Mucosa of descending colon (tissue), 3 donors: ENCODE data around the gene CD300LD. TPM values are rescaled to one million over a fixed set of nuclear protein-coding genes. Genes with fewer than 3 reads are reported as not detected.
"Not testable (repeated sequence)": the region's sequence is repeated elsewhere in the genome, so short reads cannot be mapped to it uniquely, and the experiment has no call there.

ENCODE experiments used
- ATAC-seq: fragments of 200-7000 bp; cut with Tn5 transposase; one replicate; pipeline ENCODE4 v1.9.1; 2020; ENCODE audit warnings: mild to moderate bottlenecking, moderate library complexity
- DNase-seq, 3 donors: peaks; one replicate each; pipeline ENCODE4 v3.0.0-alpha.2; 2020
- H3K36me3 ChIP-seq: fragments of 200-600 bp; one replicate; pipeline ENCODE4 v1.8.0; 2021; ENCODE audit warnings: low read depth, mild to moderate bottlenecking
- H3K4me1 ChIP-seq: fragments of 200-600 bp; one replicate; pipeline ENCODE4 v1.8.0; 2021; ENCODE audit warnings: low read depth, mild to moderate bottlenecking
- H3K4me3 ChIP-seq: fragments of 200-600 bp; one replicate; pipeline ENCODE4 v1.8.0; 2021; ENCODE audit warnings: mild to moderate bottlenecking
- H3K9me3 ChIP-seq: fragments of 200-600 bp; one replicate; pipeline ENCODE4 v1.8.0; 2021; ENCODE audit warnings: mild to moderate bottlenecking
- intact Hi-C, 2 donors: fragments of 100-400 bp; cut with DNase I in 1 of 2; cut with micrococcal nuclease in 1 of 2; formaldehyde crosslinking; loops; one replicate each; pipeline versions ENCODE4 v1.11.0 to v1.11.1; 2022; cut with DNase I, micrococcal nuclease
- long read RNA-seq, 2 donors: library from polyadenylated mRNA; unstranded; transcript quantifications; one replicate each; pipeline ENCODE4 v2.0.0, GENCODE V29; 2019 to 2021
- total RNA-seq, 3 donors: library from RNA; stranded (reverse); fragmentation: NEBNext Ultra II Directional in 2 of 3; extraction: Animal tissue kit (Norgen Biotek cat#: 25700) in 2 of 3; gene quantifications; one replicate each; pipeline versions ENCODE4 v1.2.1 to v1.2.4, GENCODE V29; 2021 to 2023
- TF ChIP-seq, protein P1 (sequence below): fragments of 200-600 bp; IDR thresholded peaks from one replicate; pipeline ENCODE4 v1.8.0; 2022; ENCODE audit warnings: antibody characterized with exemption, mild to moderate bottlenecking
- donor health status: DM: no; HTN: no; CAD: no; lungs with moderate emphysema.
- donor health status: DM: no; HTN: no; CAD: no.
- donor health status: DM: no; HTN: yes; CAD: no.

CD300LD gene
- total RNA-seq = not detected
- long read RNA-seq, donor 1 = 0 reads
- long read RNA-seq, donor 2 = 0 reads

DNA sequence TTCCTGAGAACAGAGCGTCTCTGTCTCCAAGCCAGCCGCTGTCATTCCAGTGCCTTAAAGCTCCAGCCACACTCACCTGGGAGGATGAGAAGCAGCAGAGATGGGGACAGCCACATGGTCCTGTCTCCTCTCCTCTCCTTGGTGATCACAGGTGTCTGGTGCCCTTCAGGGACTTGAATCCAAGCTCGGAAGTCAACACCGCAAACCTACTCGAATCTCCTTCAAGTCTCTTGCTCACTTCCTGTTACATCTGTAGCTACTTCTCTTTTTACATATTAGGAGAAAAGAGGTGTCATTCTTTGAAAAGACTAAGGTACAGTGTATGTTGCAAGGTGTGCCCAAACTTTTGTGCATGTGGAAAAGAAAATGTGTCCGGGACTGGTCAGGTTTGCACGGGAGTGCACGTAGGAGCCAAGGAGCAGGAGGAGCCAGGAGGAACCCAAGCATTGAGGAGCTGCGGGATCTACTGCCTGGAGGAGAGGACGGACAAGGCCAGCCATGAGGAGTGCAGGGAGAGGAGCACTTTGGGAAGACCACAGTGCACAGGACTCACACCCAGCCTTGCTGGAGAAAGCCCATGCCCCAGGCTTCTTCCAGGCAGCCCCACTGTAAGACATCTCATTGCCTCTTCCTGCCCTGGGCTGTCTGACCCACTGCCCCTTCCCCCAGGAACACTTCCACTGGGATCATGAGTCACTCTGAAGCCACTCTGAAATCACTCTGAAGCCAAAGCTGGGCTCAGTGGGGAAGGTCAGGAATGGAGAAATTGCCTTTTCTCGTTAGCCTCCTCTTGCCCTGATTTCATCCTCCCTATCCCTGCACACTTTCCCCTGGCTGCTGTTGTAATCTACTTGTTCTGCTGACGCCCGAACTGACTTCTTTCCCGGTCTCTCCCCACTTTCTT, at the start of gene CD300LD:
Gene CD300LD (minus strand): TSS at position 197 of the 904 bp plus-strand sequence. CDS start 81 bp downstream, at position 116.
- no peaks in the 10 kb centered on the region for H3K36me3 ChIP-seq
- no peak within 1 kb of the TSS for H3K4me3 ChIP-seq
- ATAC-seq (no peak), DNase-seq (no peak)
- no peaks in the 10 kb centered on the region for H3K9me3 ChIP-seq
- H3K4me1 ChIP-seq = no peaks in the 10 kb centered on the region
- TF ChIP-seq, protein P1, sequence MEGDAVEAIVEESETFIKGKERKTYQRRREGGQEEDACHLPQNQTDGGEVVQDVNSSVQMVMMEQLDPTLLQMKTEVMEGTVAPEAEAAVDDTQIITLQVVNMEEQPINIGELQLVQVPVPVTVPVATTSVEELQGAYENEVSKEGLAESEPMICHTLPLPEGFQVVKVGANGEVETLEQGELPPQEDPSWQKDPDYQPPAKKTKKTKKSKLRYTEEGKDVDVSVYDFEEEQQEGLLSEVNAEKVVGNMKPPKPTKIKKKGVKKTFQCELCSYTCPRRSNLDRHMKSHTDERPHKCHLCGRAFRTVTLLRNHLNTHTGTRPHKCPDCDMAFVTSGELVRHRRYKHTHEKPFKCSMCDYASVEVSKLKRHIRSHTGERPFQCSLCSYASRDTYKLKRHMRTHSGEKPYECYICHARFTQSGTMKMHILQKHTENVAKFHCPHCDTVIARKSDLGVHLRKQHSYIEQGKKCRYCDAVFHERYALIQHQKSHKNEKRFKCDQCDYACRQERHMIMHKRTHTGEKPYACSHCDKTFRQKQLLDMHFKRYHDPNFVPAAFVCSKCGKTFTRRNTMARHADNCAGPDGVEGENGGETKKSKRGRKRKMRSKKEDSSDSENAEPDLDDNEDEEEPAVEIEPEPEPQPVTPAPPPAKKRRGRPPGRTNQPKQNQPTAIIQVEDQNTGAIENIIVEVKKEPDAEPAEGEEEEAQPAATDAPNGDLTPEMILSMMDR = no peak
- intact Hi-C loops = no loop called here

DNA sequence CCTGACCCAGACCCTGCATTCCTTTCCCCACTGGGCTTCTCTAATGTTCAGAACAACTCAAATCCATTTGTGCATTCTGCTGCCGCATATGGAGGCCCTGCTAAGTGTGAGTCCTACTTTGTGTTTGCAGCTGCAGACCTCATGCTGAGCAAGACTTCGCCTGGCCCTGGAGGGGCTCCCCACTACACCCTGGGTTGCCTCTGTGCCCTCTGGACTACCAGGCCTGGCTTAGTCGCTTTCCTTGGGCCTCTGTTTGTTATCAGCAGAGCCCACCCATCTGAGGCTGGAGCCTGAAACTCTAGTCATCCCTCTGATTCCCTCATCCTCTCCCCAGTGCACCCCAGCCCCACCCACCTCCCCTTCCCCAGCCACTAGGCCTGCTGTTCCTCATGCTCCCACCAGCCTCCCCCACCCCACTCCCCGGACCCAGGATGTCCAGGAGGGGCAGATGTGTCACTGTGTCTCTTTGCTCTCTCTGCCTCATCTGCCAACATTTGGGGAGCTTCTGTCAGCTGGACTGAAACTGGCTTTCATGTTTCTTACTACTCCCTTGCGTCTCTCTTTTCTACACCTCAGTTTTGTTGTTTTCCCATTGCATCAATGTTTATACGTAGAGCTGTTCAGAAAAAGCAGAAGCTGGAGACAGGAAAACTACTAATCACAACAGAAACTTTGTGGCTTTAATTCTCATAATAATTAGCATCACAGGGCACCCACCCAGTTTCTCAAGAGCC, 49.3 kb upstream of the CD300LD start:
- TF ChIP-seq, protein P1 = no peak
- peak; percentile 7 for ATAC-seq
- intact Hi-C loops = no loop called here
- Histone ChIP-seq H3K36me3 (no peaks in the 10 kb centered on the region), H3K4me3 (no peak overlapping the region), H3K9me3 (no peaks in the 10 kb centered on the region), H3K4me1 (no peaks in the 10 kb centered on the region)
- DNase-seq = no peak

DNA sequence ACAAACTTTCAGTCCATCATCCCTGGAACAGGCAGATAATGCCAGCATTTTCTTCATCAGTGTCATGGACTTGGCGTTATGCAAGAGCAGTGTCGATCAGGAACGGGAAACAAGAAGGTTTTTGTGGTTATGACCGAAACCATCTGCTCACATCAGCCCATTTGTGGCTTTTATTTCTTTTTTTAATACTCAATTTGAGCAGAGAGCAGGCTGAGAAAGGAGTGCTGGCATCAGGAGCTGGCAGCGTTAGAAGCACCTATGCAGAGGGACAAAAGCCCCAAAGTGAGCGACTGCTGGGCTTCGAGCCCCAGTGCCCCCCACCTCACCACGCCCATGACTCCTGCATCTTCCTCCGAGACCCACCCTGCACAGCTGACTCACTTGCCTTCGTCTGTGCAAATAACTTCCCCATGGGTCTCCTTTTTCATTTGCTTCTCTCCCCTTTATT, 47.6 kb upstream of the CD300LD start:
- no peaks in the 10 kb centered on the region for H3K36me3 ChIP-seq
- ATAC-seq (peak; percentile 29), DNase-seq (no peak)
- TF ChIP-seq, protein P1 = no peak
- no peaks in the 10 kb centered on the region for H3K9me3 ChIP-seq
- intact Hi-C loops = no loop called here
- H3K4me1 ChIP-seq = no peaks in the 10 kb centered on the region
- no peak overlapping the region for H3K4me3 ChIP-seq

DNA sequence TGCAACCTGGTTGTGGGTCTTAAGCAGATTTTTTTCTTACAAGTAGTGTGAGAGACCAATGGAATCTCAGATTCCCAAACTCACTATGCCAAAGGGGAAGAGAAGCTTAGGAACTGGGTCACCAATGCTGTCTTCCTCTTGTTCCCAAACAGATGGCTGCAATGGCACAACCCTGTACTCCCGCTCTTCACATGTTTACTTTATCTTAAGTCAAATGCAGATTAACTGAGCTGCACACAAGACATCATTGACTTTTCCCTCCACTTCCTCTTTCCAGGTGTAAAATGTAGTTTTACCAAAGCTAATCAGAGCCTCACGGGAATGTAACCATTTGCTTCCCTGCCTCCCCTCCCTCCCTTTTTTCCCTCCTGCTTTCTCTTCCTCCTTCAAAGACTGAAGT, 45.8 kb upstream of the CD300LD start:
- DNase-seq = no peak
- no peaks in the 10 kb centered on the region for H3K9me3 ChIP-seq
- ATAC-seq = no peak
- H3K36me3 ChIP-seq = no peaks in the 10 kb centered on the region
- TF ChIP-seq, protein P1 = no peak
- H3K4me1 ChIP-seq = no peaks in the 10 kb centered on the region
- intact Hi-C loops = no loop called here
- H3K4me3 ChIP-seq = no peak overlapping the region

DNA sequence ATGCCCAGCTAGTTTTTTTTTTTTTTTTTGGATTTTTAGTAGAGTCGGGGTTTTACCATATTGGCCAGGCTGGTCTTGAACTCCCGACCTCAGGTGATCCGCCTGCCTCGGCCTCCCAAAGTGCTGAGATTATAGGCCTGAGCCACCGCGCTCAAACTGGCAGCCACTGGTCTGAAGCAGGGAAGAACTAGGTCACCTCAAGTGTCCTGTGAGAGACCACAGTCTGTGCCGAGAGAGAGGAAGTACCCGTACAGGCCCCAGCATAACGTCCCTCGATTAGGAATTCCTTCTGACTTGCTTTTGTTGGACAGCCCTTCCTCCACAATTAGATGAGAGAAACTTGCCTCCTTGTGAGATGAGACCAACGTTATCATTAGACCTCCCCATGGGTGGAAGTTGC, 45.2 kb upstream of the CD300LD start:
- Histone ChIP-seq H3K36me3 (no peaks in the 10 kb centered on the region), H3K9me3 (no peaks in the 10 kb centered on the region), H3K4me1 (no peaks in the 10 kb centered on the region), H3K4me3 (no peak overlapping the region)
- DNase-seq (no peak), ATAC-seq (no peak)
- intact Hi-C loops = no loop called here
- TF ChIP-seq, protein P1 = no peak

DNA sequence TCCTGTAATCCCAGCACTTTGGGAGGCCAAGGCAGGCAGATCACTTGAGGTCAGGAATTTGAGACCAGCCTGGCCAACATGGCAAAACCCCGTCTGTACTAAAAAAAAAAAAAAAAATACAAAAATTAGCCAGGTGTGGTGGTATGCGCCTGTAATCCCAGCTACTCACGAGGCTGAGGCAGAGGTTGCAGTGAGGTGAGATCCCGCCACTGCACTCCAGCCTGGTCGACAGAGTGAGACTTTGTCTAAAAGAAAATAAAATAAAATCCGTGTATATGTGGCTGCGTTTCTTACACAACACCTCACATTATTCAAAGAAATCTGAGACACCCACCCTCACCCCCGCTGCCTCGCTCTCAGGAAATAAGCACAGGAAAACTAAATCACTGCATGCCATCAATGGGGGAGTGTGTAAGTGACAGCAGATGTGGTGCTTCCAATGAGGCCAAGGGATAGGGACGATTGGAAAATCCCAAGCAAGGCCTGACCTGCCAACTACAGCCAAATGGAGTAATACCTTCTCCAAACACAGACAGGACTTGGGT, 44.5 kb upstream of the CD300LD start:
- ATAC-seq, DNase-seq, H3K4me1 ChIP-seq, H3K9me3 ChIP-seq, H3K4me3 ChIP-seq, intact Hi-C loops, H3K36me3 ChIP-seq: not testable (repeated sequence)
